Gastrocnemius medialis (tissue), 4 donors: ENCODE data around the gene ABCC4. TPM values are rescaled to one million over a fixed set of nuclear protein-coding genes. Genes with fewer than 3 reads are reported as not detected.

Experiments used
- ATAC-seq, 2 donors: fragments of 150-250 bp; one replicate each; pipeline ENCODE4 v1.9.1; 2016
- DNase-seq, 2 donors: peaks; one replicate each; pipeline ENCODE4 v3.0.0-alpha.2; 2019
- H3K27ac ChIP-seq, 4 donors: fragments of 200-600 bp; sonication (generic); 1 replicate in 1 of 4; 2 replicates in 3 of 4; pipeline ENCODE4 v1.5.1; 2016 to 2018; ENCODE audit warnings: mild to moderate bottlenecking in 2 of 4, moderate library complexity in 1 of 4
- H3K27me3 ChIP-seq, 3 donors: fragments of 200-600 bp; sonication (generic) in 2 of 3; 1 replicate in 1 of 3; 2 replicates in 2 of 3; pipeline versions ENCODE4 v1.5.1 to v1.6.0; 2016 to 2019; ENCODE audit warnings: mild to moderate bottlenecking in 1 of 3, moderate library complexity in 1 of 3
- H3K36me3 ChIP-seq, 2 donors: fragments of 200-600 bp; sonication (generic) in 1 of 2; one replicate each; pipeline ENCODE4 v1.5.1; 2017 to 2018
- H3K4me1 ChIP-seq, 2 donors: fragments of 200-600 bp; sonication (generic) in 1 of 2; one replicate each; pipeline ENCODE4 v1.5.1; 2016 to 2017; ENCODE audit warnings: mild to moderate bottlenecking in 2 of 2
- H3K4me3 ChIP-seq, 4 donors: fragments of 200-600 bp; sonication (generic) in 3 of 4; 1 replicate in 1 of 4; 2 replicates in 3 of 4; pipeline ENCODE4 v1.5.1; 2016 to 2019; ENCODE audit warnings: mild to moderate bottlenecking in 2 of 4
- H3K9me3 ChIP-seq, 3 donors: fragments of 200-600 bp; sonication (generic) in 2 of 3; 1 replicate in 1 of 3; 2 replicates in 2 of 3; pipeline ENCODE4 v1.5.1; 2016 to 2019
- CTCF ChIP-seq, 5 experiments: fragments of 450-650 bp in 3 of 5; fragments of 200-600 bp in 2 of 5; sonication (generic) in 2 of 5; IDR thresholded peaks in 4 of 5; conservative IDR thresholded peaks in 1 of 5; 1 replicate in 4 of 5; 2 replicates in 1 of 5; pipeline ENCODE4 v1.5.1; 2016 to 2019; ENCODE audit warnings: antibody characterized with exemption in 5 of 5, mild to moderate bottlenecking in 3 of 5, moderate library complexity in 3 of 5
- POLR2A ChIP-seq, 2 donors: fragments of 450-650 bp; IDR thresholded peaks; one replicate each; pipeline ENCODE4 v1.6.1; 2017; ENCODE audit warnings: antibody characterized with exemption in 2 of 2, mild to moderate bottlenecking in 2 of 2, moderate library complexity in 2 of 2
- in situ Hi-C, 4 donors: fragments of 200-750 bp; cut with MboI; loops; one replicate each; pipeline versions ENCODE4 v1.15.0 to v1.8.0; 2017; ENCODE audit warnings: low sequenced_read_pairs in 4 of 4
- intact Hi-C: fragments of 100-400 bp; cut with DNase I; formaldehyde crosslinking; loops from one replicate; pipeline ENCODE4 v1.15.1; 2023; ENCODE audit warnings: low total_unique reads
- total RNA-seq, 4 donors: library from RNA; depleted of rRNA; stranded (reverse); fragments of >200 nt; gene quantifications; one replicate each; pipeline versions ENCODE4 v1.1.0 to v1.2.3, GENCODE V29; 2016

ABCC4 gene
- total RNA-seq, 4 donors from 2014 or later: 5.4 to 16.2 (median 11.9) TPM

- no peaks in the 10 kb centered on the region for H3K9me3 ChIP-seq
- H3K27me3 ChIP-seq: no peaks in the 10 kb centered on the region
- DNase-seq (no peak), ATAC-seq (no peak)
- no peaks in the 10 kb centered on the region for H3K36me3 ChIP-seq
- intact Hi-C loops (no loop called here), in situ Hi-C loops (no loop called here)
- H3K27ac ChIP-seq: no peak overlapping the region
- H3K4me1 ChIP-seq: no peaks in the 10 kb centered on the region
- TF ChIP-seq POLR2A (IDR thresholded peaks at IDR 0.05) (no peak), CTCF (IDR thresholded peaks at IDR 0.05 in 4 of 5, conservative IDR thresholded peaks at IDR 0.05 in 1 of 5) (no peak)
- no peak overlapping the region for H3K4me3 ChIP-seq
These were observed 200.5 kb downstream of the ABCC4 start for GRCh38 chr13:95100525-95101433.

- ATAC-seq: no peak
- Histone ChIP-seq H3K9me3 (no peaks in the 10 kb centered on the region), H3K36me3 (no peaks in the 10 kb centered on the region), H3K4me3 (no peak overlapping the region), H3K27me3 (no peaks in the 10 kb centered on the region), H3K4me1 (no peaks in the 10 kb centered on the region), H3K27ac (no peak overlapping the region)
- in situ Hi-C loops (no loop called here), intact Hi-C loops (no loop called here)
- DNase-seq: no peak
- TF ChIP-seq POLR2A (IDR thresholded peaks at IDR 0.05): no peak
- no peak for TF ChIP-seq CTCF (IDR thresholded peaks at IDR 0.05 in 4 of 5, conservative IDR thresholded peaks at IDR 0.05 in 1 of 5)
These were observed 201.7 kb downstream of the ABCC4 start for GRCh38 chr13:95099541-95099940.

- DNase-seq (no peak), ATAC-seq (no peak)
- Histone ChIP-seq H3K4me1 (no peaks in the 10 kb centered on the region), H3K27me3 (no peaks in the 10 kb centered on the region), H3K4me3 (no peak overlapping the region), H3K36me3 (no peaks in the 10 kb centered on the region), H3K27ac (no peak overlapping the region), H3K9me3 (no peaks in the 10 kb centered on the region)
- intact Hi-C loops (no loop called here), in situ Hi-C loops (no loop called here)
- TF ChIP-seq POLR2A (IDR thresholded peaks at IDR 0.05) (no peak), CTCF (IDR thresholded peaks at IDR 0.05 in 4 of 5, conservative IDR thresholded peaks at IDR 0.05 in 1 of 5) (no peak)
These were observed 202.3 kb downstream of the ABCC4 start for GRCh38 chr13:95098916-95099315.

GRCh38 chr13:95091755-95092154 lies 209.5 kb downstream of the ABCC4 start:
- Histone ChIP-seq H3K9me3 (no peaks in the 10 kb centered on the region), H3K36me3 (no peaks in the 10 kb centered on the region), H3K27ac (no peak overlapping the region), H3K4me1 (no peaks in the 10 kb centered on the region), H3K27me3 (no peaks in the 10 kb centered on the region), H3K4me3 (no peak overlapping the region)
- in situ Hi-C loops (no loop called here), intact Hi-C loops (no loop called here)
- no peak for ATAC-seq
- no peak for DNase-seq
- TF ChIP-seq POLR2A (IDR thresholded peaks at IDR 0.05) (no peak), CTCF (IDR thresholded peaks at IDR 0.05 in 4 of 5, conservative IDR thresholded peaks at IDR 0.05 in 1 of 5) (no peak)
